Peyer's patch (tissue), 4 donors: ENCODE results near the gene NUBP1.
"Not testable (repeated sequence)": the region's sequence is repeated elsewhere in the genome, so short reads cannot be mapped to it uniquely, and the experiment has no call there.

Experiments
- CTCF ChIP-seq, 6 experiments: fragments of 450-650 bp in 4 of 6; fragments of 200-600 bp in 2 of 6; sonication (generic) in 1 of 6; IDR thresholded peaks; one replicate each; pipeline ENCODE4 v1.5.1; 2017 to 2019; ENCODE audit warnings: antibody characterized with exemption in 6 of 6, mild to moderate bottlenecking in 3 of 6, moderate library complexity in 1 of 6
- POLR2A ChIP-seq, 2 donors: fragments of 450-650 bp; IDR thresholded peaks; one replicate each; pipeline ENCODE4 v1.5.1; 2017; ENCODE audit warnings: antibody characterized with exemption in 2 of 2, mild to moderate bottlenecking in 2 of 2, moderate library complexity in 2 of 2

DNA sequence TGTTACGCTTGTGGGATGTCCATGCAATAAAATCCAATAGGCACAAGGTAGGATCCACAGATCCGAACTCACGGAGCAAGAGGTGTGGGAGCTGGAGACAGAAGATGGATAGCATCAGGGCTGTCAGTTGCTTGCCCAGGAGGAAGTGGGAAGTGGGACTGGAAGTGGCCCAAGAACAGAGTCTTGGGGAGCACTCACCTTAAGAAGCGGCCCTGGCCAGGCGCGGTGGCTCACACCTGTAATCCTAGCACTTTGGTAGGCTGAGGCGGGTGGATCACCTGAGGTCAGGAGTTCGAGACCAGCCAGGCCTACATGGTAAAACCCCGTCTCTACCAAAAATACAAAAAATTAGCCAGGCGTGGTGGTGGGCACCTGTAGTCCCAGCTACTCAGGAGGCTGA, 2.4 kb upstream of the NUBP1 start:
- not testable (repeated sequence) for TF ChIP-seq CTCF, POLR2A (IDR thresholded peaks at IDR 0.05)
